ENCODE data around the gene LMO4.
A peak's percentile ranks its signal among the peaks of the same experiment; 100 is the strongest.

LMO4 gene

GRCh38 chr1:87329526-87330056 lies 911 bp downstream of the LMO4 start:
- no peak for DNase-seq
- Mint-ChIP-seq H3K4me3 (peak overlapping the region; percentile 95), H3K4me1 (peaks cover 63% of the 10 kb centered on the region), H3K27ac (peak overlapping the region; percentile 99), H3K27me3 (ENCODE audit: low read depth, poor library complexity) (no peaks in the 10 kb centered on the region), H3K9me3 (no peaks in the 10 kb centered on the region), H3K36me3 (ENCODE audit: low read depth) (peaks cover 16% of the 10 kb centered on the region)
- no peak for TF ChIP-seq CTCF (IDR thresholded peaks at IDR 0.05)

GRCh38 chr1:87330057-87330884 lies 1.6 kb downstream of the LMO4 start:
- Mint-ChIP-seq H3K36me3 (ENCODE audit: low read depth) (peaks cover 16% of the 10 kb centered on the region), H3K4me1 (peaks cover 63% of the 10 kb centered on the region), H3K4me3 (peak overlapping the region; percentile 95), H3K27ac (peak overlapping the region; percentile 99), H3K9me3 (no peaks in the 10 kb centered on the region), H3K27me3 (ENCODE audit: low read depth, poor library complexity) (no peaks in the 10 kb centered on the region)
- TF ChIP-seq CTCF (IDR thresholded peaks at IDR 0.05), result no peak
- DNase-seq, result peak; percentile 27

- peaks cover 63% of the 10 kb centered on the region for H3K4me1 Mint-ChIP-seq
- no peak for DNase-seq
- no peaks in the 10 kb centered on the region for H3K27me3 Mint-ChIP-seq (ENCODE audit: low read depth, poor library complexity)
- H3K27ac Mint-ChIP-seq, result peak overlapping the region; percentile 99
- no peaks in the 10 kb centered on the region for H3K9me3 Mint-ChIP-seq
- H3K36me3 Mint-ChIP-seq (ENCODE audit: low read depth), result peaks cover 16% of the 10 kb centered on the region
- peak overlapping the region; percentile 95 for H3K4me3 Mint-ChIP-seq
- TF ChIP-seq CTCF (IDR thresholded peaks at IDR 0.05), result no peak
Measured at GRCh38 chr1:87330885-87331364, 2.2 kb downstream of the LMO4 start.

- Mint-ChIP-seq H3K4me3 (peak overlapping the region; percentile 95), H3K4me1 (peaks cover 63% of the 10 kb centered on the region), H3K27me3 (ENCODE audit: low read depth, poor library complexity) (no peaks in the 10 kb centered on the region), H3K9me3 (no peaks in the 10 kb centered on the region), H3K36me3 (ENCODE audit: low read depth) (peaks cover 16% of the 10 kb centered on the region), H3K27ac (peak overlapping the region; percentile 99)
- peak; percentile 91 for DNase-seq
- TF ChIP-seq CTCF (IDR thresholded peaks at IDR 0.05), result no peak
Measured at GRCh38 chr1:87331365-87332241, 2.9 kb downstream of the LMO4 start.

GRCh38 chr1:87333692-87334347 lies 5.1 kb downstream of the LMO4 start:
- peaks cover 67% of the 10 kb centered on the region for H3K4me1 Mint-ChIP-seq
- H3K27me3 Mint-ChIP-seq (ENCODE audit: low read depth, poor library complexity), result no peaks in the 10 kb centered on the region
- peak overlapping the region; percentile 70 for H3K27ac Mint-ChIP-seq
- TF ChIP-seq CTCF (IDR thresholded peaks at IDR 0.05), result no peak
- peaks cover 26% of the 10 kb centered on the region for H3K36me3 Mint-ChIP-seq (ENCODE audit: low read depth)
- peak overlapping the region; percentile 95 for H3K4me3 Mint-ChIP-seq
- no peaks in the 10 kb centered on the region for H3K9me3 Mint-ChIP-seq
- no peak for DNase-seq
